Measurements from ENCODE around the gene GAL.

Gene GAL

DNA sequence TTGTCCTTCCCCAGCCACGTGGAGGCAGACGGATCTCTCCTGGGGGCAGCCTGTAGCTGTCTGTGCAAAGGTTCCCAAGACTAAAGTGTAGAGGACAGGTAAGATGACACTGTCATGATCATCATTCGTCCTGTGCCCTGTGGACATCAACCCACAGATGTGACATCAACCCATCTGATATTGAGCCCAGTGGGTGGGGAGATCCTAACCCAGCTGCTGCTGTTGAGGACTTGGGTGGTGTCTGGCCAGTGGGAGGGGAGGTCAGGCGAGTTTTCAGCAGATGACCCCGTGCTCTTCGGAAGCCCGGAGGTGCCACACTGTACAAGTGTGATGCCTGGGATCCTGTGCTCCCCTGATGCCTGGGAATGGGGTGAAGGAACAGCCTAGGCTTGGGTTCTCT is 1.2 kb upstream of the GAL start:
- no peak for DNase-seq

DNA sequence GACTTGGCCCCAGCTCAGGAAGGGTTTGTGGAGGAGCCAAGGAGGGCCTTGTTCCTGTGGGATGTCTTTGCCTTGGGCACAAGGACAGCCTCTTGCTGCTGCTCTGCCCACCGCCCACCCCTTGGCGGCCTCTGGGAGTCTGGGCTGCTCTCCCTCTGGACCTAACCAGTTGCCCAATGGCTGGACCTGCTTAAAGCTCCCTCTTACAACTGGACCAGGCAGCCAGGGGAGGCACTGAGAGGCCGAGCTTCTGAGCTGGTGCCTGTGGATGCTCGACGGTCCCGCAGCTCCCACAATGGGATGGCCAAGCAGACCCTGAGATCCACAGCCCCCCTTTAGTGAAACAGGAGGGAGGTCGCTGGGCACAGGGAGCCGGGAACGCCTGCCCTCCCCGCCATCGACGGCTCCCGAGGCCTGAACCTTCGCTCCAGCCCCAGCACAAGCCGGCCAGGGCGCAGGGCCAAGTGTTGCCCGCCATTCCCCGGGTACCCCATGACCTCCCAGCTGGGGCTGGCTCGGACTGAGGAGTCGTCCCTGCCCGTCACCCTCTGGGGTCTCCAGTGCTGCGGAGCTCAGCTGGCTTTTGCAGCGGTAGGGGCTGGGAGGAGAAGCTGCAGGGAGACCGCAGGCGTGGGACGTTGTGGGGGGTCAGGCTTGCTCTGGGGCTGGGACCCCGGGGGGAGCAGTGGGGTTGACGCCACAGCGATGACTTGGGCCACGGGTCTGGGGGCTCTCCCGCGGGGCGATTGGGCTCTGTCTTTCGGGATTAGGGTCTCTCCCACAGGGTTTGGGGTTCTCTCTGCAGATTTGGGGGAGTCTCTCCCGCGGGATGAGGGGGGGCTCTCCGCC is 584 bp upstream of the GAL start:
- DNase-seq, result no peak

DNA sequence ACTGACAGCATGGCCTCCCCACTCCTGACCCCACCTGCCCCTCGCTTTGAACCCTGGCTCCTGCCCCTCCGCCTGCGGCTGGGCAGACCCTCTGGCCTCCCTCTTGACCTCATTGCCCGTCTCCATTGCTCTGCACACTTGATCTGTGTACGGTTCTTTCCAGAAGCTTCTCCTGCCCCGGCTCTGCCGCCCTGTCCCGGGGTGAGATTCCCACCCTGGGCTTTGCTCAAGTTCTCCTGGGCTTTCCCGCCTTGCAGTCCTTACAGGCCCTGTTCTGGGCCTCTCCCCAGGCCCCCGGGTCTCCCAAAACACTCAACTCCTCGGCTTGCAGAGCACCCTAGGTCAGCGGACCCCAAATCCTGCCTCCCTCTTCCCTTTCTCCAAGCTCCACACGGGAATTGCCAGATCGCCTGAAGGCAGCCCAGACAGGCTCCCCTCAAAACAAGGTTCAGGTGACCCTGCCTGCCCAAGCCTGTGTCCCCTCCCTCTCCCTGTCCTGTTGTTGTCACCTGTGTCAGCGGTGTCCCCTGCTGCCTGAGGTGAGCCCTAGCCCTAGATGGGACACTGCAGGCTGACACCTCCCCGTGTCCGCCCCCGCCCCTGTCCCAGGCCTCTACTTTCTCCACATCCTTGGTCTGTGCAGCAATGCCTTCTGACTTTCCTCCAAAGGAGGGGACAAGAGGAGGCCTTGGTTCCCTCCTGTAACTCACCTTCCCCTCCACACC is 1.5 kb downstream of the GAL start:
- no peak for DNase-seq

DNA sequence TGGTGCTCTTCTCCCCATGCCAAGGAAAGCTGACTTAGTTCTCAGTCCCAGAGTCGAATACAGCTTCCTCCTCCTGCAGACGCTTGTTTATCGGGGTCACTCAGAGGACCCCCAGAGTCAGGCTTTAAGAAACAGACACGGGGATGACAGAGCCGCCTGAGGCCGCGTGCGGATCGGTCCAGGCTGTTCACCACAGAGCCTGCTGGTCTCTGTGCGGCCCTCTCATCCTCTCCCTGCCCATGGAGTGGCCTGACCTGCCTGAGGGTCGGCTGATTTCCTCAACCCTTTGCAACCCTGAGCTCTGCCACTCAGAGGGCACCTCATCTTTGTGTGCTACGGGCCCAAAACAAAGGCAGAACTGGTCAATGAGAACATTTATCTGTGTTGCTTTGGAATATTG is 2.1 kb downstream of the GAL start:
- DNase-seq, result no peak

DNA sequence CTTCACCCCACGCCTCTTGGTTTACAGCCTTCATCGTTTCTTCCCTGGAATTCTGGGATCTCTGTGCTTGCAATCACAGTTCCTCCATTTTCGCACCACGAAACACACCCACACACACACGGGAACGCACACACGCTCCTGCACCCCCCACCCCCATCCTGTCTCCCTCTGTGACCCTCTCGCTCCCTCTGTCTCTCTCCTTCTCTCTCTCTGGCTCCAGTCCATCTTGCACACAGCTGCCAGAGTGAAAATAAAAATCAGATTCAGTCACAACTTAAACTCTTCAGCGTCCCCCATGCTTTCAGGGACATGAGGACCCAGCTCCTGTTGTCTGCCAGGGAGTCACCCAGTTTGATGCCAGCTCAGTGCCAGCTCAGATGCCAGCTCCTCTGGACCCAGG is 3.0 kb downstream of the GAL start:
- no peak for DNase-seq

DNA sequence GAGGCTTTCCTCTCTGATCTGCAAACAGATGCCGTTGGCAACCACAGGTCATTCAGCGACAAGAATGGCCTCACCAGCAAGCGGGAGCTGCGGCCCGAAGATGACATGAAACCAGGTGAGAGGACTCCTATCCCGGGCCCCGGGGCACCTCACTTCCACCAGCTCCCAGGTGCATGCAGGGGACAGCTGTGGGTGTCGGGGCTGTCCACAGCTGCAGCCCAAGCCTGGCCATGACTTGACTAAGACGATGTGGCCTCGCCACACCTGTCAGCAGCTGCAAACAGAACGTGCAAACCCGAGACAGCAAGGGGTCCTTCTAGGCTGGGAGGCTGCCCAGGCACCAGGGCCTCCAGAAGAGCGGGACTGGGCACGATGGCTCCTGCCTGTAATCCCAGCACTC is 3.6 kb downstream of the GAL start:
- DNase-seq, result no peak

DNA sequence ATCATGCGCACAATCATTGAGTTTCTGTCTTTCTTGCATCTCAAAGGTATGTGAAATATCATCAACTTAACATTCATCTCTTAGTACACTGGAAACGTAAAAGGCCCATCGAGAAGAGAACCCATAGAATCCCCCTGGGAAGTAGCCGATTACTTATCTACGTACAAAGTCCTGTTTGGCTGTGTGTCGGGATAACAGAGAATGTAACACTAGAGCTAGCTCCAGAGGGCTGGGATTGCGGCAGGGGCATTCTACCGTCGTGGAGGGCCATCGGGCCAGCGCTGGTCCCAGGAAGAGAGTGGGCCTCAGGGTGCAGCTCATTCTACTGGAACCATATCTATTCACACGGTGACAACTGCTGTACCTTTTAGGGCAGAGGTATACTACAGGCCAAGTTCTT is 4.5 kb downstream of the GAL start:
- no peak for DNase-seq

DNA sequence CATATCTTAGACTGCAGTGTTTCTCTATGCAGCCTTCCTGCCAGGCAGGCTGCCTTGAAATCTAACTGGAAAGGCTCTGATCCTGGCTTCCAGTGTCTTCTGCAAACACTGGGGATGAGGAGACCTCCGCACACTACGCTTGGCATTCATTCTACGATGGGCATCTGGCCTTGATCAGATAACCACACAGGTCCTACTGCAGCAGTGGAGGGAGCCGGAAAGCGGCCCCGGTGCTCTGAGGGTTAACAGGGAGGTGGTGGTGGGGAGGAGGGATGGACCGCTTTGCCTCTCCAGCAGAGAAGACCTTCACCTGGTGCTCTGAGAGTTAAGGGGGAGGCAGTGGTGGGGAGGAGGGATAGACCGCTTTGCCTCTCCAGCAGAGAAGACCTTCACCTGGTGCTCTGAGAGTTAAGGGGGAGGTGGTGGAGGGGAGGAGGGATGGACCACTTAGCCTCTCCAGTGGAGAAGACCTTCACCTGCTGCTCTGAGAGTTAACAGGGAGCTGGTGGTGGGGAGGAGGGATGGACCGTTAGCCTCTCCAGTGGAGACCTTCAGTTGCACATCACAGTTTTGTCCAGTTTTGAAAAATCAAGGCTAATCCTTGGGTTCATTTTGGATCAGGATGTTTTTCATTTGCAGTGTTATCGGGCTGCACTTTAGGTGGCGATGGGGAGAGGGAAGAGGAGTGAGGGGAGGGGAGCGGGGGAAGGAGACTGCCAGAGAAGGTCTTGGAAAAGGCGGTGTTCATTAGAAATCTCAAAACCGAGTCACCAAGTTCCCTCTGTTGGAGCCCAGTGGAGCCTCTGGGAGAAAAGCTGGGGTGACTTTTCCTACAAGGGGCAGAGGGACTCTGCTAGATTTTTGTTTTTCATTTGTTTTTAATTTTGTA is 5.6 kb downstream of the GAL start:
- DNase-seq, result no peak

DNA sequence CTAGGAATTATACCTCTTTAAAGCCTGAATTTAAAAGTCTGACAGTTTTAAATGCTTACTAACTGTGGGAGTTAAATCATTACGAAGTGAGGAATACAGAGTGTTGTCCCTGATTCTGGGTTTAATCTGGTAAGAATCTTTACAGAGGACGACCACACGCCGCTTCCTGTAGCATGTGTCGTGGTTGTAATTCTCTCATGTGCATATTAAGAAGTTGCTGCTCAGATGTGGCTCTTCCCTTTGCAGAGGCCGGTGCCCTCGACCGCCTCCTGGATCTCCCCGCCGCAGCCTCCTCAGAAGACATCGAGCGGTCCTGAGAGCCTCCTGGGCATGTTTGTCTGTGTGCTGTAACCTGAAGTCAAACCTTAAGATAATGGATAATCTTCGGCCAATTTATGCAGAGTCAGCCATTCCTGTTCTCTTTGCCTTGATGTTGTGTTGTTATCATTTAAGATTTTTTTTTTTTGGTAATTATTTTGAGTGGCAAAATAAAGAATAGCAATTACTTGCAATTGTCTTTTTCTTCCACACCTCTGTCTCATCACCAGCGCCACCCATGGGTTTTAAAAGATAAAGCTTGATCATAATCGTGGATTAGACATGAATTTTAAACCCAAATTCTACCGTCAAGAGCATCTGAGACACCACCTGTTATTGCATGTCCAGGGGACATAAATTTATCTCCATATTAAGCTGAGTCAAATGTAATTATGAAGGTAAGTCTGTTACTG is 6.5 kb downstream of the GAL start:
- DNase-seq, result no peak

DNA sequence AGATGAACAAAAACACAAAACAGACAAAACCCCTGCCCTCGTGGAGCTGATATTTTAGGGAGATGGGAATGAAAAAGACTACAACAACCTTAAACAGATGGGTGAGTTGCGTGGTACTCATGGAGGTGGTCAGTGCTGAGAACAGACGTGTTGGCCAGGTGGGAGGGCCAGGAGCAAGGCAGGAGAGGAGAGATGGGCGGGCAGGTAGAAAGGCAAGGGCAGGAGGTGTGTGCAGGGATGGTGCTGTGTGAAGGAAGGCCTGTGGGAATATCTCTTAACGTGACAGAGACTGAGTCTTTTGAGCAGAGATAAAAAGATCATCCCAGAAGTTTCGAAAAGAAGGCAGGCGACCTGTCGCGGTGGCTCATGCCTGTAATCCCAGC is 7.0 kb downstream of the GAL start:
- DNase-seq, result no peak

DNA sequence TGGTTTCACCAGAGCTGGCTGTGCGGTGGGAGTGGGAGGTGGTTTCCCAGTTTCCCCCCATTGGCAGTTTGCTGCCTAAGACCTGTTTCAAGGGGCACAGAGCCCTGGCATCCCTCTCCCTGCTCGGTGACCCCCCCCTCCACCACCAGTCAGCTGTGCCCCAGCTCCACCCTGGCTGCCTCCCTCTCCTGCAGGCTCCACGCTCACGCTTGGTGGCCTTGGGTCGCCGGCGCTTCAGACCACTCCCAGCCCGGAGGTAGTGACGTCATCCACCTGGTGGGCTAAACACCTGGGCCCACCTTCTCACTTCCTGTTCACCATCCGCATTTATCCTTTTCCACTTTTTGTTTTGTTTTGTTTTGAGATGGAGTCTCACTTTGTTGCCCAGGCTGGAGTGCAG is 7.8 kb downstream of the GAL start:
- DNase-seq, result no peak

DNA sequence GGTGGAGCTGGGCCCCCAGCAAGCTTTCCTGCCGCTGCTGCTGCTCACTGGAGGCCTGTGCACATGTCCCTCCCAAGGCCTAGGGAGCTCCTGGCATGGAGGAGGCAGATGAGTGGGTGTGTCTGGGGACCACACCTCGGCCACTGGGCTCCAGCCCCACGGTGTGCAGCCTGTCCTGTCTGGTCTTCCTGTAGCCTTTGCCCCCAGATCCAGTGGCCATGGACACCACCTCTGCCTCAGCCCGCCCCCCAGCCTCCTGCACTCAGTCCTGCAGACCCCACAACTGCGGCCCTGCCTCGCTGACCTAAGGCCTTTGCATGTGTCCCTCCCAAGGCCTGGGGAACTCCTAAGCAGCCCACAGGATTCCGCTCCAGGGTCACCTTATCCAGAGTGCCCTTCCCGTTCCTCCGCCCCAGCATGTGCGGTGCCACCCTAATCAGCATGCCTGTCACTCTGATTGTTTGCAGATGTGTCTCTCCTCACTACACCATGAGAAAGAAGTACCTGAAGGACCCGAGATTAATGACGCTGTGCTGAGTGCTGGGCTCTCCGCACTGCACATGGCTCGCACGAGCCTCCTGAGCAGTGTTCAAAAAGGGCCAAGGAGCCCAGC is 8.6 kb downstream of the GAL start:
- DNase-seq, result no peak

DNA sequence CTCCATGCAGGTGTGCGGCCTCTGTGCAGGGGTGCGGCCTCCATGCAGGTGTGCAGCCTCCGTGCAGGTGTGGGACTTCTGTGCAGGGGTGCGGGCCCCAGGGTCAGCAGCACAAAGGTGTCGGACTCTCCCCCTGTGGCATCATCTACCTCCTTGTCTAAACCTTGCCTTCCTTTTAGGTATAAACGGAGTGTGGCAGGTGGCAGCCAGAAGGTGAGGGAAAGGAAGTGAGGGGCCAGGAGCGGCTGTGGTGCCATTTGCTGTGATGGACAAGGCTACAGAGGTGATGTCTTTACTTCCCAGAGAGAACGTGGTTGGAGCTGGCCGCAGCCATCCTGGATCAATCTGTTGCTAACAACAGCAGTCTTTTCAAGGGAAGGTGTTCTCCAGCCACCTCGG is 9.1 kb downstream of the GAL start:
- DNase-seq, result no peak

DNA sequence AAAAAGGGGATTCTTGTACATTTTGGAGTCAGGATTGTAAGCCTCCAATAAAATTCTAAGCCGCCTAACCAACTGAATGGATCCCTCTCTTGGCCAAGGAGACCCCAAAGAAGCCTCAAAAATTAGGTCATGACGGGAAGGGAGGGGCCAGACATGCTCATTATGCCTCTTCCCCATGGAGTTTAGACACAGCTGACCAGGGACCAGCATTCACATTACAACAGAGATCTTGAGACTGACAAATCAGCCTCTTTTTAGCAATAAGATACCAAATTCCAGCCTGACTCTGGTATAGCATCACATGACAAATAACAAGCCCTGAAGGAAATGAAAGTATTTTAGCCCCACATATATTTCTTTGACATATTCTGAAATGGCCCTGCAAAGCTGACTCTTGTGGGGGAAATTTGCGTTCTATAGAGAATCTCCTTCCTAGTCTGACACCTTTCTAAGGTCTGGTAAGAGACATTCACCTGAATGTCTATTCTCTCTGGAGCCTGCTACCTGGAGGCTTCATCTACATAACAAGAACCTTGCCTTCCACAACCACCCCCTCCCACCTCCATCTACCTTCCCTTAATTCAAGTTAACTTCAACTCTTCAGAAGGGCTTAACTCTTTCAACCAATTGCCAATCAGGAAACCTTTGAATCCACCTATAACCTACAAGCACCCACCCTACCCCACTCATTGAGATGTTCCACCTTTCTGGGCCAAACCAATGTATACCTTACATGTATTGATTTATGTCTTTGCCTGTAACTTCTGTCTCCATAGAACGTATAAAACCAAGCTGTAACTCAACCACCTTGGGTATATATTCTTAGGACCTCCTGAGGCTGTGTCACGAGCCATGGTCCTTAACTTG is 10.3 kb downstream of the GAL start:
- no peak for DNase-seq

DNA sequence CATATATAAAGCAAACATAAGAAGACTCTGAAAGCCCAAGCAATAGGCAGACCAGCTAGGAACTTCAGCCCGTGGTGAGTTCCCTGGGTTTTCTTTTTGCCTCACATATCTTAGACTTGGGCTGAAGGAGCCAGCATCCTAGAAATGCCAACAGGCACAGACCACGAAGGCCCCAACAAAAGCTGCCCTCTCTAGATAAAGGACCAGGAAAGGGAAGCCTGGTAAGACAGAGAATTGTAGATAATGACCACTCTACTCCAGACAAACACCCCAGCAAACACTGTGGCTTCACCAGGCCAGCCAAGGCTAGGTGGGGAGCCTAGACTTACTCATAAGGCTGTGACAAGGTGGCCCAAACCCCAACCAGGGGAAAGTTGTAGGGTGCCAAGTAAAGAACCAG is 11.2 kb downstream of the GAL start:
- DNase-seq, result no peak

DNA sequence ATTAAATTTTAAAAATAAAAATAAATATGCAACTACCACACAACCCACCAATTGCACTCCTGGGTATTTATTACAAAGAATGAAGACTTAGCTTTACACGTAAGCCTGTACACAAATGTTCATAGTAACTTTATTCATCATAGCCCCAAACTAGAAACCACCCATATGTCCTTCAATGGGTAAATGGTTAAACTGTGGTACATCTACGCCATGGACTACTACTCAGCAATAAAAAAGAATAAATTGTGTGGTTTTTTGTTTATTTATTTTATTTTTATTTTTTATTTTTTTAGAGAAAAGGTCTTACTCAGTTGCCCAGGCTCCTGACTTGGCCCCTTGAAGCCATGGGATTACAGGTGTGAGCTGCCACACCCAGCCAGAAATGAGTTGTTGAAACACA is 14.6 kb downstream of the GAL start:
- DNase-seq, result no peak

DNA sequence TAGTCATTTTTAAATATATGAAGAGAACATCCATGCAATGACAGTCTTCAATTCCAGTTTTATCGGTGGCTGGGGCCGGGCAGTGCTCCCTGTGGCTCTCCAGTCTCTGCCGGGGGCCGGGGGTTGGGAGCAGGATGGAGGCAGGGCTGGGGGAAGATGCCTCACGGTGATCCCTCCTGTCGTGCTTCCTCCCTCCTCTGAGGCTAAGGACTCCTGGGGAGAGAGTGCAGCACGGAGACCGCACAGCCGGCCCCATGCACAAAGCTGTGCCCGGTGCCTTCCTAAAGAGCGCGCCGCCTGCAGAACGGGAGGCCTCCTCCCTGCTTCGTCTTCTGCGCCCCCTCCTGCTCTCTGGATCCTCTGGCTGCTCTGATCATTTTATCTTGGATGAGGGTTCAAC is 20.5 kb downstream of the GAL start:
- DNase-seq, result no peak

DNA sequence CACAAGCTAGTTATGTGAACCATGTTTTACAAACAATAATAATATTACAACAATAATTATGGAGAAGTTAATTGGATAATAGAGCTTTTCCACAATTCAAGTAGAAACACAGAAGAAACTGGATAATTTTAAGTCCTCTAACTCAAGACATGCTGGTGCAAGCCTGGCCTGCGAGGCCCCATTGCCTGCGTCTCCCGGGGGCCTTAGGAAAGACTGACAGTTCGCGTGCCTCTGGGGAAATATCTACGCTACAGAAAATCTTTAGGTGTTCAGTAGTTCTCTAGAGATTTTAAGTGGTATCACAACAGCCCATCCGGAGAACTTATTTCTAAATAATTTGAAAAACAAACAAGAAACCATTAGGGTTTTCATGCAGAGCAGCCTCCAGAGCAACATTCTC is 23.2 kb downstream of the GAL start:
- no peak for DNase-seq

DNA sequence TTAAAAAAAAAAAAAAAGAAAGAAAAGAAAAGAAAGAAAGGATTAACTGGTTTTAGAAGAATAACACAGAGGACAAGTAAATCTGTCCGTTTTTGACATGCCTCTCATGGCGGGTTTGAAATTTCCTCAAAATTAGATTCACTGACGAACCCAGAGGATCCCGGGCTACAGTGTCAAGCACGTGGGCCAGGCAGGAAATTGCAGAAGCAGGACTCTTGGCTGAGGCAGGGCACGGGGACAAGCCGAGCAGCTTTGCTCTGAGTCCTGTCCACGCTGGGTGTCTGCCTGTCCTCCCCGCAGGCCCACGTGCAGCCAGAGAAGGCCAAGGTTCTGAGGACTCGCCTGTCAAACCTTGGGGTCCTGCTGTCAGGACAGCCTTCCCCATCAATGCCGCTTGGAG is 24.7 kb downstream of the GAL start:
- no peak for DNase-seq

DNA sequence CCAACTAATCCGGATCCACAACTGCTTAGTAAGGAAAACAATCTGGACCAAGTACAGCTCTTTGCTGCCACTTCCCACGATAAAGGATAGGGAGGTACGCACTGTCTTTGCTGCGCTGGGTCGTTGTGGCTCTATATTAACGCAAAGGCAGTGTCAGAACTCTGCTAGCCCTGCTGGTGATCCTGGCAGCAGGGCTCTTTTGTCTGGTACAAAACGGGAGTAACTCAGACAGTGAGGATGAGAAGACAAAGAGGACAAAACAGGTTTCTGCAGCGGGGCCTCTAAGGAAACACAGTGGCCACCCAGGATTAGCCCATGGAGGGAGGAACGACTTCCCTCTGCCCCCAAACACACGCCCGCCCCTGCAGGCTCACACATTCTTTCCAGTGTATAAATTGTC is 26.1 kb downstream of the GAL start:
- no peak for DNase-seq

DNA sequence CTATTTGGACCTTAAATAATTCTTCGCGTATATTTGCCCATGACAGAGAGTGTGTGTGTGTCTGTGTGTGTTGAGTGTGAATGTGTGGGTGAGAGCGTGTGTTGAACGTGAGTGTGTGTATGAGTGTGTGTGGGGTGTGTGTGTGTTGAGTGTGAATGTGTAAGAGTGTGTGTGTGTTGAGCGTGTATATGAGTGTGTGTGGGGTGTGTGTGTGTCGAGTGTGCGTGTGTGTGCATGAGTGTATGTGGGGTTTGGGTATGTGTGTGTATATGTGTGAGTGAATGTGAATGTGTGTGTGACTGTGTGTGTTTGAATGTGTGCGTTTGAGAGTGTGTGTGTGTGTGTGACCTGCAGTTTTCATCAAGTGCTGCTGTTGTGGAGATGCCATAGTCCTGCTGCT is 26.8 kb downstream of the GAL start:
- DNase-seq, result no peak

Data from fibroblast of upper back skin (primary cell).